Kidney epithelial cell (primary cell): Measurements from ENCODE around the gene SPTBN2. TPM values are rescaled to one million over a fixed set of nuclear protein-coding genes. Genes with fewer than 3 reads are reported as not detected.

Experiments used
- DNase-seq: peaks from one replicate; pipeline ENCODE4 v3.0.0-alpha.2; 2010; ENCODE audit warnings: low read depth
- H3K27me3 ChIP-seq: 2 replicates; pipeline ENCODE4 v1.6.0; 2011; ENCODE audit warnings: low read length; ENCODE audit not compliant: control insufficient read depth, insufficient read depth
- H3K36me3 ChIP-seq: 2 replicates; pipeline ENCODE4 v1.5.1; 2011; ENCODE audit warnings: low read length; ENCODE audit not compliant: control insufficient read depth, insufficient read depth
- H3K4me3 ChIP-seq: 2 replicates; pipeline ENCODE4 v1.5.1; 2011; ENCODE audit warnings: low read depth, mild to moderate bottlenecking, control low read depth, low read length
- CTCF ChIP-seq: IDR thresholded peaks from 2 replicates; pipeline ENCODE4 v1.5.1; 2011; ENCODE audit warnings: mild to moderate bottlenecking, moderate library complexity, low read length, control low read depth, inconsistent platforms; ENCODE audit not compliant: insufficient read depth, poor library complexity, severe bottlenecking
- total RNA-seq: library from RNA; depleted of rRNA; stranded (reverse); fragments of >200 nt; gene quantifications from 2 replicates; pipeline ENCODE4 v1.2.3, GENCODE V29; 2015

Gene SPTBN2
- total RNA-seq, 1 donor from 2014 or later = 79.4 TPM

GRCh38 chr11:66693356-66694055 lies 35.5 kb downstream of the SPTBN2 start:
- DNase-seq = no peak
- Histone ChIP-seq H3K36me3 (peaks cover 3% of the 10 kb centered on the region), H3K4me3 (no peak overlapping the region), H3K27me3 (no peaks in the 10 kb centered on the region)
- no peak for TF ChIP-seq CTCF

GRCh38 chr11:66692871-66693331 lies 36.1 kb downstream of the SPTBN2 start:
- no peak for TF ChIP-seq CTCF
- no peak for DNase-seq
- peaks cover 3% of the 10 kb centered on the region for H3K36me3 ChIP-seq

GRCh38 chr11:66692446-66692845 lies 36.6 kb downstream of the SPTBN2 start:
- TF ChIP-seq CTCF = no peak
- no peak for DNase-seq
- Histone ChIP-seq H3K36me3 (peaks cover 3% of the 10 kb centered on the region), H3K27me3 (no peaks in the 10 kb centered on the region), H3K4me3 (no peak overlapping the region)

More at GRCh38 chr11:66692871-66693331, 36.1 kb downstream of the SPTBN2 start:
- H3K4me3 ChIP-seq = no peak overlapping the region
- H3K27me3 ChIP-seq = no peaks in the 10 kb centered on the region

GRCh38 chr11:66691311-66691980 lies 37.6 kb downstream of the SPTBN2 start:
- no peaks in the 10 kb centered on the region for H3K27me3 ChIP-seq
- no peak for DNase-seq
- no peak overlapping the region for H3K4me3 ChIP-seq
- TF ChIP-seq CTCF = no peak
- H3K36me3 ChIP-seq = peaks cover 3% of the 10 kb centered on the region

- TF ChIP-seq CTCF = no peak
- H3K36me3 ChIP-seq = peaks cover 3% of the 10 kb centered on the region
- no peaks in the 10 kb centered on the region for H3K27me3 ChIP-seq
- no peak overlapping the region for H3K4me3 ChIP-seq
- DNase-seq = no peak
Observed at GRCh38 chr11:66689661-66690590, 39.1 kb downstream of the SPTBN2 start.
